PC-3 (cell line): ENCODE data around the gene RNF183.

Source experiments
- EZH2 ChIP-seq: fragments of 300-600 bp; sonication (generic); IDR thresholded peaks from one replicate; pipeline ENCODE4 v1.6.1; 2017; ENCODE audit warnings: antibody characterized with exemption, mild to moderate bottlenecking, low read length; ENCODE audit not compliant: unreplicated experiment
- TF ChIP-seq, protein P1 (sequence below): fragments of 300-600 bp; sonication (generic); conservative IDR thresholded peaks from 2 replicates; pipeline ENCODE4 v1.5.1; 2017; ENCODE audit warnings: antibody characterized with exemption, low read depth, mild to moderate bottlenecking, low read length

- TF ChIP-seq EZH2: no peak
- TF ChIP-seq, protein P1, sequence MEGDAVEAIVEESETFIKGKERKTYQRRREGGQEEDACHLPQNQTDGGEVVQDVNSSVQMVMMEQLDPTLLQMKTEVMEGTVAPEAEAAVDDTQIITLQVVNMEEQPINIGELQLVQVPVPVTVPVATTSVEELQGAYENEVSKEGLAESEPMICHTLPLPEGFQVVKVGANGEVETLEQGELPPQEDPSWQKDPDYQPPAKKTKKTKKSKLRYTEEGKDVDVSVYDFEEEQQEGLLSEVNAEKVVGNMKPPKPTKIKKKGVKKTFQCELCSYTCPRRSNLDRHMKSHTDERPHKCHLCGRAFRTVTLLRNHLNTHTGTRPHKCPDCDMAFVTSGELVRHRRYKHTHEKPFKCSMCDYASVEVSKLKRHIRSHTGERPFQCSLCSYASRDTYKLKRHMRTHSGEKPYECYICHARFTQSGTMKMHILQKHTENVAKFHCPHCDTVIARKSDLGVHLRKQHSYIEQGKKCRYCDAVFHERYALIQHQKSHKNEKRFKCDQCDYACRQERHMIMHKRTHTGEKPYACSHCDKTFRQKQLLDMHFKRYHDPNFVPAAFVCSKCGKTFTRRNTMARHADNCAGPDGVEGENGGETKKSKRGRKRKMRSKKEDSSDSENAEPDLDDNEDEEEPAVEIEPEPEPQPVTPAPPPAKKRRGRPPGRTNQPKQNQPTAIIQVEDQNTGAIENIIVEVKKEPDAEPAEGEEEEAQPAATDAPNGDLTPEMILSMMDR: no peak
Observed at GRCh38 chr9:113316030-113316429, 12.9 kb upstream of the RNF183 start.
